ENCODE data around the gene ATXN7L3B.
"Not testable (repeated sequence)": the region's sequence is repeated elsewhere in the genome, so short reads cannot be mapped to it uniquely, and the experiment has no call there.

ATXN7L3B gene, protein sequence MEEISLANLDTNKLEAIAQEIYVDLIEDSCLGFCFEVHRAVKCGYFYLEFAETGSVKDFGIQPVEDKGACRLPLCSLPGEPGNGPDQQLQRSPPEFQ

GRCh38 chr12:74537707-74538385 is at the start of gene ATXN7L3B:
Gene ATXN7L3B, plus strand, starts transcription at chr12:74537835. Its CDS starts 278 bp downstream, at chr12:74538113.
- peak; percentile 90 for DNase-seq

- no peak for DNase-seq
Measured at GRCh38 chr12:74488134-74488533, 49.5 kb upstream of the ATXN7L3B start.

DNA sequence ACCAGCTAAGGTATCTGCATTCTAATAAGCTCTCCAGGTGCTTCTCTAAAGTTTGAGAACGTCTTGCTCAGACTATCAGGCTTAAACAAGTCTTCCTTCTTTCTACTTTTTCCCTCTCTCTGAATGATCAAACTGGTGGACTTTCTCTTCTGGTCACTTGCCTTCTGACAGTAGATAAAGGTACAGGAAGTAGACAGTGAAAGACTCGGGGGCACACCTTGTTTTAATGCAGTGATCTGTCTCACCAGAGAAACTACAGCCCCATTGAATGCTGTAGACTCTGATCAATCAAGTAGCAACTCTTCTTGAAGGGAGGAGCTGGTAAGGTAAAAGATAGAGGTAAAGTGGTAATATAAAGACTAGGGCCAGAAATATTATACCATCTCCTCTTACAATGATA is 48.1 kb upstream of the ATXN7L3B start:
- DNase-seq, result no peak

DNA sequence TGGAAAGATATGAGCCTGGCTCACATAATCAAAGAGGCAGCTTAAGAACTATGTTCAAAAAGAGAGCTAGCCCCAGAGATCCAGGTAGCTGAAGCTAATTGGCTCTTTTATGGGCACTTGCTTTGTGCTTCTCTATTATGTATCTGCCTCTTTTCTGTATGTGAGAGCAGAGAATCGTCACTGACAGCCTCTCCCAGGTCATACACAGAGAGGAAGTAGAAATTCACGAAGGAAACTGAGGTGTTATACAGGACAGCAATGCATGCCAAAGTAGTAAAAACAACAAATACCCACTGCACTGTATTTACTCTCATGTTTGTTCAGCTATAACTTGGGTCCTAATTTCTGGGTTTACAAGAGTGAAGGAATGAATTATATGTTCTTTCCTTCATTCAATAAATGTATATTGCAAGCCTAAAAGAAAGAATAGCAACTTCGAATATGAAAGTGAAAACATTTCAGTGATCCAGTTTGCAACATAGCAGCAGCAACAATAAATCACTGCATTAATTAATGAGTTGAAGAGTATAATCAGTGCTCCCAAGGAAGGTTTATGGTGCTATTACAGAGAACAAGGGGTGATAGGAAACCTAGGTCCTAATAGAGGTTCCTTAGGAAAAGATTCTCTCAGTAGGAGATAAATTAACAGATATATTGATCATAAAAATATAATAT is 47.1 kb upstream of the ATXN7L3B start:
- DNase-seq, result no peak

DNA sequence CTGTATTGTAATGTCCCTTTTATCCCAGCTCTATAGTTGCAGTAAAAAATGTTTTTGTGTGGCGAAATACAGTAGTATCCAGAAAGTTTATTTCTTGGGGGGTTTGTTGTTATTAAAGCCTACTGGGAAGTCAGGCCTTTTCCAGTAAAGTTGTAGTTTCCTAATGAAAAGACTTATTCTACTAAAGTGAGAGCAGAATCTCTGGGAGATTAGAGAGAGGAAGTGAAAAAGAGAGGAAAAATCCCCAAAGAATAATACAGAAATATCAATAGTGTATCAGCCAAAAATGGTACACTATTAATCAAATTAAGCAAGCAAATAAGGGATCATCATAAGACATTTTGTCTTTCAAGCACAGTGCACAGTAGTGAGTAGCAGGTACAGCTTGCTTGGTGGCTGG is 46.3 kb upstream of the ATXN7L3B start:
- DNase-seq, result no peak

DNA sequence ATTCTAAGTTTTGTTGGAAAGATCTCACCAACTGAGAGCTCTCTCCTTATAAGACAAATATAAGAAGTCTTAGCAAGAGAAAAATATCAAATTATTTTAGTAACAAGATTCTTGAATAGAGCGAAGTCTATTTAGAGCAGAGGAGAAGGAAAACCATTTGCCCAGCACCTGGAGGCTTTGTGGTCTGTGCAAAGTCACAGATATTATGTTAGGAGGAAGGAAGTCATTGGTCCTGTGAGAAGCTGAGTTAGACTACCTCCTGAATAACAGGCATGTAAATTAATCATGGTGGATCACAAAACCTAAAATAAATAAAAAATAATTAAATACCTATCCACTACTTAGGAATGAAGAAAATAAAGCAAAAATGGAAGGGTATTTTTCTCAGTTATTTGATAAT is 38.4 kb upstream of the ATXN7L3B start:
- no peak for DNase-seq

GRCh38 chr12:74508873-74509657 is 28.6 kb upstream of the ATXN7L3B start:
- DNase-seq, result not testable (repeated sequence)

- no peak for DNase-seq
Measured at GRCh38 chr12:74509886-74510285, 27.7 kb upstream of the ATXN7L3B start.

DNA sequence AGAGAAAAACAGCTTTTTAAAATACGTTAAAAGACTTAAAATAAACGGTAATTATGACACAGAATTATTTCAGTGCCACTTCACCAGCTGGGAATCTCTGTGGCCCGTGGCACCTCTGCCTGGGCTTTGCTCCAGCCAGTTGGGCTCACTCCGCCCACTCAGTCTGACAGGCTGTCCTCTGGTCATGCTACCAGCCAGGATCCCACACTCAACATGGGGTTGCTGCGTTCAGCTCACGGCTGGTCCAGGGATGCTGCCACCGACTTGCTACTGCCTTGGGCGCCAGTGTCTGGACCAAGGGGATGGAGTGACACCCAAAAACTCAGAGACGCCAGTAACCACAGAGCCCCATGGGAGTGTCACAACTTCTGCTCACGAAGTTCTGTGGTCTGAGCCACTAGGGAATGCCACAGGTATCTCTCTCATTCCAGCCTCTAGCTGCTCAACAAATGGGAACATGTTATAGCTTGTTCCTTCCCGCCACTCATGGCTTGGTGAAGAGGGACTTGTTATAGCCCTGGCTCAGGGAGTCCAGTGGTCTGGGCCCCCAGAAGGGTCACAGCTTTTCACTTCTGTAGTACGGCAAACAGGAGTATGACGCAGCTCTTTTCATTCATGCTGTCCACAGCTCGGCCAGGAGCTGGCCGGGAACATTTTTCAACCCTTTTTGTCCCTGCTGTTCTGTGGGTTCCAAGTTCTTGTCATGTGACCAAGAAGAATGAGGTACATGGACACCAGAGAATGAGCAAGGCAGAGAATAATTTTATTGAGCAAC is 23.4 kb upstream of the ATXN7L3B start:
- DNase-seq, result no peak

DNA sequence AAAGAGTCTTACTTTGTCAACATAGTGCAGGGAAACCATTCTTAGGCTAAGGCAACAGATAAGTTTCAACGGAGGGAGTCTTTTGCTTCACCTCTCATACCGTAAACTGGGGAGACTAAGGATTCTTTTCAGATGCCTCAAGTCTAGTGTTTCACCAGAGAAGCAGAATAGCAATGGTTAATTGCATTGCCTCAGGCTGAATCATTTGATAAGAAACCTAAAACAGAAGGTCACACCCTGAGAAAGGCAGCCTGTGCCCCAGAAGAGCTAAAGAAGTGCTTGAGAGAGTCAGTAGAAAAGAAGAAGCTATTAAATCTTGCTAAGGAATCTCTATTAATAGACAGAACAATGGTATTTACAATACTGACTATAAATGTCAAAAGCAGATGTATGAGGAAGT is 21.8 kb upstream of the ATXN7L3B start:
- no peak for DNase-seq

DNA sequence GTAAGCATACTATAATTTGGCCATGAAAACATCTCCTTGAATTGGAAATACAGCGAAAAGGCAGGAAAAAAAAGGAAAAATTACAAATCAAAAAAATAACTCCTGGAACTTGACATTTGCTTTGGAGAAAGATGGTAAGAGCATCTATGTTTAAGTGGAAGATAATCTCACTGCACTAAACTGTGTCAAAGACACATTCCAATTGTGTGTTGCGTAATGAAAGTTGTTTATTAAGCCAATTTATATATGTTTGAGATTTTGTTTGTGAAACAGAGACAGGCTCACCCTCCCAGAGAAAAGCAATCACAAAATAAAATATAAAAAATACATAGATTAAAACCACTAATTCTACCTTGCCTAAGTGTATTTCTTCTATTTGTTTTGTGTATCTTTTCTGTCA is 11.1 kb upstream of the ATXN7L3B start:
- no peak for DNase-seq

GRCh38 chr12:74527491-74527890 is 10.1 kb upstream of the ATXN7L3B start:
- DNase-seq, result no peak

DNA sequence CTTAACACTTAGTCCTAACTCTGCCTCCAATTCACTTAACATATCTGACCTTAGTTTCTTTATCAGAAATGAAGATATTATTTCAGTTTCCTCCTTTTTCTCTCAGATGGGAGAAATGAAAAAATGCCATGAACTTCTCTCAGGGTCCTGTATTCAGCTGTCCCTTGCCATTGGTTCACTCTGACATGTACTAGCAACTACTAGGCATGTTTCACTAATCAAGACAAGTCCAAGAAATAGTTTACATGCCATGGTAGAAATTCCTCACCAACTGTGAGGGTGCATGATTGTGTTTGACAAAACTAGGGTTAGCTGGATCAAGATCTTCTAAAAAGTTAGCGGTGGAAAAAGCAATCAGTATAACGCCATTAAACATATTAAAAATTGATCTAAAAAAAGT is 7.0 kb upstream of the ATXN7L3B start:
- DNase-seq, result no peak

- no peak for DNase-seq
Measured at GRCh38 chr12:74535536-74535935, 2.1 kb upstream of the ATXN7L3B start.

- peak; percentile 76 for DNase-seq
Measured at GRCh38 chr12:74537126-74537706, 419 bp upstream of the ATXN7L3B start.

DNA sequence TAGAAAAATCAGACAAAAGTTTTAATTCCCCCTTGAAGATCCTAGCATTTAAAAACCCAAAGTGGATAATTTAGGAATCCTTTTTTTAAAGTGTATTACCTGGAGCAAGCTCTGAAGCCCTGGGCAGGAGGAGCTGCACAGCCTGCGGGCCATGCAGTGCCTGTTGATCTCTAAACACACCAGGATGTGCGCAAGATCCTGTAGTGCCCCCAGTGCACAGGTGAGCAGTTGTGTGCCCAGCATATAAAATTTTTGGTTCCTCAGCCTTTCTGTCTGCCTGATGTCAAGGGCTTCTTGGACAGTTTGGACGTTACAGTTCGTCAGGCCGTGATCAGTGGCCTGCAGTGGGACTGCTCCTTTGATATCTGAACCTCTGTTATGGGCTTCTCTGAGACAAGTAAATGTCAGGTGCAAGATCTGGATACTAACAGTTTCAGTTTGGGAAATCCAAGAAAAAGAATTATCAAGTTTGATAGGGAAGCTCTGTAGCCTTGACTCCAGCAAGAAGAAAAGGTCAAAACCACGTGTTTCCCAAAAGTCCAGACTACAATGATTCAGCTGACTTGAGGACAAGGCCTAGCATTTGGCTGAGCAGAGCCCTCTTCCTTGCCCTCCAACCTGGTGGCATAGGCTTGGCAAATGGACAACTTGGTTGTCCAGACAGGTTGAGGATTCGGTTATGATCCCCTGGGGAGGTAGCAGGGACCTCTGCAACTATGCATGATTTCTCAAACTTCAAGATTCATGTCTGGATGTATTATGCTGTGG is 1.0 kb downstream of the ATXN7L3B start:
- DNase-seq, result no peak

DNA sequence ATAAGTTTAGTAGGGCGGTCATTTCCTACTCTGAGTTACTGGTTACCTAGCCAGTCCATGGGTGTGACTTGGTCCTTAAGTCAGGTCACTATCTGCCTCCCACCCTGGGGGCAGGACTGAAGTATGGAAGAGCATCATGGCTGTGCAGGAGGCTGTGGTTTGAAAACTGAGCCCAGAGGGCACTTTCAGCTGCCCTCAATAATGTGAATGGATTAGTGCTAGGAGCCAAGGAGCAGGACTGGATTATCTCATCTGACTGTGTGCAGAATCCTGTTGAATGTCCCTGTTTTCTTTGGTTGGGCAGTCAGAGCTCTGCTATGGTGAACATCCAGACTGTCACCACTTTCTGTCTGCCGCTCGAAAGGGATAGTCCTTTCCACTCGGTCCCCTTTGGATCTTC is 1.6 kb downstream of the ATXN7L3B start:
- no peak for DNase-seq

DNA sequence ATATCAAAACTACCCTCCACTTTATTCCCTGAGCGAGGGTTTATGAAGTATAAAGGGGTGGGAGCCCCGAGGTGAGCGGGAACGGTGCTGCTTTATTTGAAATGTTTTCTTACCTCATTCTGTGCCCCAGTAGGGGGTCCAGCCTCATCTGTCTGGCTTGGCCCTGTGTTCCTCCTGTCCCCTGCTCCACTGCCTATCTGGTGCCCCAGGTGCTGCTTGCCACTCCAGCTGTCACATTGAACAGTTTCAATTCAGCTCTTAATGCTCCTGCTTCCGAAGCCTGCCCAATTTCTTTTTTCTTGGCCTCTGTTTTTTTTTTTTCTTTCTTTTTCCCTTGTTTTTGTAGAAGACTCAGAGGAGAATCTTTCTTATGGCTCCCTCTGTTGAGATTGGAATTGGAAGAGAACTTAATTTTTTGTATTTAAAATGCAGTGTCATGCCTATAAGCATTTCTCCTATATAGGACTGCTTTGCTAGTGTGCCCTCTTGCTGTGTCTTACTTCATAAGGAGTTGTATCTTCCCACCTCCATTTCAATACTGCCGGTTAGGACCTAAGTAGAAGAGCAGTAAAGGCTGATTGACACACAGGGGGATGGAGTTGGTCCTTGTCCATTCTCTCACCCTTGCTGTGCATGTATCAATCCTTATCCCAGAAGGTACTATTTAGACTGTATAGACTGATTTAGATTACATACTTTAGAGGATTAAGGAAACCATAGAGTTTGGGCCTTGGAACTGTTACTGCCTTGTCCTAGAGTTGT is 2.3 kb downstream of the ATXN7L3B start:
- no peak for DNase-seq

- DNase-seq, result no peak
Measured at GRCh38 chr12:74541074-74541473, 3.4 kb downstream of the ATXN7L3B start.

GRCh38 chr12:74547249-74547648 is 9.6 kb downstream of the ATXN7L3B start:
- DNase-seq, result no peak

- DNase-seq, result no peak
Measured at GRCh38 chr12:74551291-74551690, 13.7 kb downstream of the ATXN7L3B start.

All from DMS79 treated with DMSO at 0.1 percent for 48 hours (cell line).